Hematopoietic multipotent progenitor cell treated with erythropoietin and hydrocortisone succinate and interleukin-3 and kit ligand, for 6 days (in vitro differentiated cells): ENCODE data around the gene ABCA13.

ENCODE experiments used
- DNase-seq: peaks from one replicate; pipeline ENCODE4 v3.0.0-alpha.2; 2015

ABCA13 gene

GRCh38 chr7:48305661-48306060 is 134.4 kb downstream of the ABCA13 start:
- DNase-seq = no peak

GRCh38 chr7:48307041-48307714 is 135.9 kb downstream of the ABCA13 start:
- DNase-seq = no peak

GRCh38 chr7:48309720-48310119 is 138.5 kb downstream of the ABCA13 start:
- DNase-seq = no peak

DNA sequence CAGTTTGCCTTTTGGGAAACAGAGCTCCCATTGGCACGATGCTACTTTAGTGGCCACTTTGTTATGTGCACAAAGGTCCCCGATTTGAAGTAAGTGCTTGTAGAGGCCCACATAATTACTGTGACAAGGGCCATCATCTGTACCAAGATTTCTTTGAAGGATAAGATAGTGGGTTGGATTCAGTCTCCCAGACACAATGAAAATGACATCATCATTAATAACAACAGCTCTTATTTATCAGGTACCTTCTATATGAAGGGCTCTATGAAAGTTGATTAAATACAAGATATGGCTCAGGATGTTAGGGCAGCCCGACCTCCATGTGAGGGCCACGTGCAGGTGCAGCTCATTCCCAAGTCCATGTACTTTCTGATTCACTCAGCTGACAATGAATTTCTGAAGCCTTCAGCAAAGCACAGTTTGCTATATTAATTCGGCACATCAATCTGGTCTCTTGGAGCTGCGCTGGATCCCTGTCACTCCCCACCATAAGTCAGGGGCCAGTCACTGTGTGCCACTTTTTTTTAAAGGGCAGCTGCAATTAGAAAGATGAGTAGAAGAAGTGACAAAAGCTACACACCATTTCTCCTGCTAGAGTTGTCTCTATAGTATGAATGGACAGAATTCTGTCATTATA is 140.3 kb downstream of the ABCA13 start:
- DNase-seq = no peak

GRCh38 chr7:48312151-48312550 is 140.9 kb downstream of the ABCA13 start:
- no peak for DNase-seq

GRCh38 chr7:48316768-48317167 is 145.5 kb downstream of the ABCA13 start:
- DNase-seq = no peak

DNA sequence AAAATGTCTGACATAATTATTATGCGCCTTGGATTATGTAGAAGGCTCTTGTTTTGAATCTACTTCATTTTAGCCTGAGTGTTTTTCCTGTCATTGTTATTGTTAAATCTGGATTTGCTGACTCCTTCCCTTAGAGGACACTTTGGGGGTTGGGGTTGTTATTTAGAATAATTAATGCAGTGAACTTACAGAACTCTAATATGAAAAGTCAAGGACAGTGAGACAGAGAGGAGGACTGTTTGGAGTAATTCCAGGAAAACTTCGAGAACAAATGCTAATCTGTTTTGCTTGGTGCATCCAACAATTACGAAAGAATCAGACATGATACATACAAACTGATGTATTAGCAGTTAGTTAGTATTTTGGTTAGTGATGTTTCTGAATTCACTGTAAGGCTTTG is 146.1 kb downstream of the ABCA13 start:
- no peak for DNase-seq

DNA sequence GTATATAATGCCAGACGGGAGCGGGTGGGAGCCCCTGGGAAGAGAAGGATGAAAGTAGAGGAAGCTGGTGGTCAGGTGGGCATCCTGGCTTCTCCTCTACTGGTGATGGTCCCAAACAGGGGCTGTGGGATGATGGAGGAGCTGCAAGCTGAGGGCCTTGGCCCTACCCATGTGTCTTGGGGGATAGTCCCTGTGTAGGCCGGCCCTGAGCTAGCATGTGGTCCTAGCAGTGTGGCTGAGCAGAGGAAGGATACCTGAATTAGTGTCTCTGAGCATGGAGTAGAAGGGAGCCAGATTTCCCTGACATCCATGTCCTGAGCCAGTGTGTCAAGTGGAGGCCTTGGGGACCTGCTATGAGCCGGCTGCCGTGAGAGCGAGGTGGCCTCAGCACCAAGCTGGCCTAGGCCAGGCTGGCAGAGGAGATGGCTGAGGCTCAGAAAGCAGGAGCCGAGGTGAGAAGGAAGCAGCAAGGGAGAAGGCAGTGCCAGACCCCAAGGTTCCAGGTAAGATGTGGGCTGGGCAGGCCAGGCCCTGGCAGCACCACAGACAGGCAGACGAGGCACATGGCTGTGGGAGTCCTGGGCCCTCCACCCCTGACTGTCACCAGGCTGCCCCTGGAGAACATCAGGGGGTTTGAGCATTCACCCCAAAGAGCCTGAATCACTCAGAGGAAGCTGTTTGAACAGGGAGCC is 150.2 kb downstream of the ABCA13 start:
- no peak for DNase-seq

DNA sequence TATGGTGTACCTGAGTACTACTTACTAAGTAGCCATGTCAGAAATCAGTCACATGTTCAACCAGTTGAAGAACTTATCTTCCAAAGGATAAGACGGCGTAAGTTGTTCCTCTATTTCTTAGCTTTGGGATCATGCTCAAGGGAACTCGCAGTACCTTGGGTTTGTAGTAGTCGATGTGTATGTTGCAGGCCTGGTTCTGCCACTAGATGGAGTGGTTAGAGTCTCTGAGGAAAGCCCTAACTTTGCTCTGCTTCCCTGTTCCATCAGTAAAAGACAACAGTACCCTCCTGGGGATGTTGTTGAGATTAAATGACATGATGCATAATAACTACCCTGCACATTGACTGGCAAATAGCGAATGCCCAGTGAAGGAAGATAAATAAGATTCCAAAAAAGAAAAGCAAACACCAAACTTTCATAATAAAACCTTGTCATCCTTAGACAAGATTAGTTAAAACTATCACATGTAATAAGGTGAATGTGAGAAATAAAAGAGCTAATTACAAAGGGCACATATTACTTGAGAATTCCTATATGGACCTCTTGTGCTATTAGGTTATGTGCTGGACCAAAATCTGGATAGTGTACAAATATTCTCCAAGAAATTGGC is 165.9 kb downstream of the ABCA13 start:
- peak; percentile 40 for DNase-seq

- no peak for DNase-seq
Measured at GRCh38 chr7:48337781-48338180, 166.5 kb downstream of the ABCA13 start.

GRCh38 chr7:48347230-48347825 is 176.1 kb downstream of the ABCA13 start:
- DNase-seq = no peak

- peak; percentile 3 for DNase-seq
Measured at GRCh38 chr7:48350515-48350914, 179.3 kb downstream of the ABCA13 start.

DNA sequence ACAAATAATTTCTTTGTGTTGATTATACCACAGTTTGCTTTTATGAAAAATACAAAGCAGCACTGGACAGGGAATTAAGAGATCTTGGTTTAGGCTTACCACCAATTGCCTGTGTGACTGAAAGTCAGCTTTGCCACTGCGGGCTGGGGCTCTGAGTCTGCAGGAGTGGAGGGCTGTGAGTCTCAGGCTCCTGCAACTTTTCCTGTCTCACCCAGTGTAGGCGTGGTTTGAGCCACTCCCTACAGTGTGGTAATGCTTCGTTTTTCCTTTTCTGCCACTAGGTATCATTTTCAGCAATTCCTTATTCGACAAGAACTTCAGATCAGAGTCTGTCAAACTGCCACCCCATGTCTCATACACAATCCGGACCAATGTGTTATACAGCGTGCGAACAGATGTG is 180.6 kb downstream of the ABCA13 start:
- DNase-seq = no peak

DNA sequence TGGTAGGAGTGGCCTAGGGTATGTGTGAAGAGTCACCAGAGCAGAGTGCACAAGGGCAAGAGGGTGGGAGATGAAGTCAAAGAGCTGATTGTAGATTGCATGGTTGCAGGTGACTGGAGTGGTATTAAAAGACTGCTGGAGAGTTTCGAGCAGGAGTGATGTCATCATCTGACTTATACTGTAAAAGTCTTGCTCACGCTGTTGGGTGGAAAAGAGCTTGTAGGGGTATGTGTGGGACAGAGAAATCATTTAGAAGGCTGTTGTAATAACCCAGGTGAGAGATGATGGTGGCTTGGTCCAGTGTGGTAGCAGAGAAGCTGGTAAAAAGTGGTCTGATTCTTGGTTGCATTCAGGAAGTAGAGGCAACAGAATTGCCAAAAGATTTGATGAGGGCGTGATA is 184.1 kb downstream of the ABCA13 start:
- DNase-seq = no peak

GRCh38 chr7:48360574-48360973 is 189.3 kb downstream of the ABCA13 start:
- DNase-seq = no peak

GRCh38 chr7:48363174-48363573 is 191.9 kb downstream of the ABCA13 start:
- DNase-seq = no peak

- no peak for DNase-seq
Measured at GRCh38 chr7:48365010-48365409, 193.8 kb downstream of the ABCA13 start.

DNA sequence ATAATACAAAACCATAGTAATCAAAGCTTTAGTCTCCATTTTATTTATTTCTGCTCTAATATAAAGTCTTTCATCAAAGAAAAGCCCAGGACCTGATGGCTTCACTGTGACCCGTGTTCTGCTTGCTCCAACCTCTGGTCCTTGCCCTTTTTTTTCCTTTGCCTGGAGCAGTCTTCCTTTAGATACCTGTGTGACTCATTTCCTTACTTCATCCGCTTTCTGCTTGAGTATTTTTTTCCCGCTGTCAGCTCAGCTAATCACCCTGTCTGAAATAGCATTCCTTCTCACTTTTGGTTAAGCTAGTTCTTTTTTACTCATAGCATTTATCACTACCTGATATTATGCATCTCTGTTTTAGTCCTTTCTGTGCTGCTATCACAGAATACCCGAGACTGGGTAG is 194.8 kb downstream of the ABCA13 start:
- DNase-seq = no peak

DNA sequence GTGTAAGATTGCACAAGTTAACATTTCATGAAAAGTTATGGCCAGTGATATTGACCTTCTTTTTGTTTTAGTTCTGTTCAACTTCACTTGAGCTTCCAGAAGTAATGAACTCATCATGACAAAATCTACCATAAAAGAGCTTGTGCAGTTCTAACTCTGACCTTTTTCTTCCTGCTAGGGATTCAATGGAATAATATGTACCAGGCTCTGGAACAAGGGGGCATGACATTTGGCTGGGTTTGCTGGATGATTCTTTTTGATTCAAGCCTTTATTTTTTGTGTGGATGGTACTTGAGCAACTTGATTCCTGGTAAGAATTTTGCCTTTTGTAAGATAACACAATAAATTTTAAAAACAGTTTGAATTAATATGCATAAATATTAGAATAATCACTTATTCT is 205.0 kb downstream of the ABCA13 start:
- no peak for DNase-seq

DNA sequence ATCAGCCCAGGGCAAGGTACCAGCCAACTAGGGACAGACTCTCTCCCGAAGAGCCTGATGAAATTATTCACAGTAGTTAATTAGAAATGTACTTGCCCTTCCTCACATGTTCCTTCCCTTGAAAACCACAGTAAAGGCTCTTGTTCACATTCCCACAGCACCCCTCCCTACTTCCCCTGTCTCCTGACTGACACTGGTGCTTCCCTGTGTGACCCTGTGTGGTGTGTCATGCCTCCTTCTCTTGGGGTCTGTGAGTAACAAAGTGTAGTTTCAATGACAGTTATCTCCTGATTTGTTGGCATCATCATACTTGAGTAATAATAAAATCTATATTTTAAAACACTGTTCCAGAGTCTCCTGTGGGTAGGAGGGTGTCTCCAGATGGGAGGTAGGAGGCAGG is 209.7 kb downstream of the ABCA13 start:
- DNase-seq = no peak

DNA sequence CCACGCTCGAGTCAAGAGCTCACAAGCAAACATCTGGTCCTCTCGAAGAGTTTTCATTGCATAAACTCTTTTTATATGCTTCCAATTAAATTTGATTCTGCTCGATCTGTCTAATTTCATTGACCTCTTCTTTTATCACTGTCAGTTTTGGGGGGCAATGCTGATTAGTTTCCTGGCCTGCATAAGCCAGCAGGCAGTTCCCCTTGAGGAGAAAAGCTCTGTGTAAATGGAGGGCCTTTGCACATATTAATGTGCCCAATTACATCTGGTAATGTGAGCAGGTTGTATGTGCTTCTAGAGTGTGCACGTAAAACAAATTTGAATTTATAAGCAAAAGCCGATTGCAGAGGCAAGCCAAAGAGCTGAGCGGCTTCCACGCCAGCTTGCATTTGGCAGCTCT is 210.3 kb downstream of the ABCA13 start:
- DNase-seq = no peak

DNA sequence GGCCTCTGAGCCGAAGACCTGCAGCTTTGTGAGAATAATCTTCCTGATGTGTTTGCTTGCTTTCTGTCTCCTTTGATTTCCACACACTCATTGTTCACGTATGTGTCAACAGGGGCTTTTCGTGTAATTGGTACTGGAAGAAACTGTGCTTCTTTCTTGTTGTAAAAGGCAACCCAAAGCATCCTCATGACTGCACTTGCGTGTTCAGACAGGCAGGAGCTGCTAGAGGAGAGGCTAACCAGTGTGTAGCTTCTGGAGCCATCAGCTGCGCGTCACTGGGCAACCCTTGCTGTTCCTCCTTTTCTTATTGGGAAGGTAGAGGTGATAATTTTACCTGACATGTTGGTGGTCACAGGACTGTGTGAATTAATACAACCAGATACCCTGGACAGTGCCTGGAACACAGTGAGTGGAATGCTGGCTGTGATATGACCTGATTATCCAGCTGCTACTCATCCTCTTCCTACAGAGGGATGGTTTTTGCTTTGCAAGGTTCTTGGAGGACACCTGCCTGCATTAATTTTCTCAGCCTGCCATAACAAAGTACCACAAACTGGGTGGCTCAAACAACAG is 213.0 kb downstream of the ABCA13 start:
- no peak for DNase-seq

DNA sequence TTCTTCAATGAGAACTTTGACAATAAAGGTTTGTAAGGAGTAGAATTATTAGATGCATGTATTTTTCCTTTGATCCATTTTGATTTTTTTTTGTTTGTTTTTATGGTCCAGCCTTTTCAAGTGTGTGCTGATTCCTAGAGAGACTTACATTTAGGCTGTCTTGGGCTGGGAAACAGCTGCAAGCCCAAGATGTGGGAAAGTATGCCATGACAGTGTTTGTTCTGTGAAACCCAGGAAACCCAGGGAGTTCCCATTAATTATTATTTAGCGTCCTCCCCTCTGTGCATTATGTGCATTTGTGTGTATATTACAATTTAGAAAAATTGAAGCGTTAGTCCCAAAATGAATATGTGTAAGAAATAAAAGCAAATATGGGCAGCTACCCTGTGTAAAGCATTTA is 216.7 kb downstream of the ABCA13 start:
- no peak for DNase-seq
